Trophoblast cell (in vitro differentiated cells and primary cell): ENCODE results near the gene SOX6.

Experiments used
- DNase-seq, 2 donors: peaks; one replicate each; pipeline ENCODE4 v3.0.0-alpha.2; 2016
- H2AFZ ChIP-seq: 2 replicates; pipeline ENCODE4 v1.6.1; 2013; ENCODE audit warnings: low read length, moderate library complexity, mild to moderate bottlenecking; ENCODE audit not compliant: insufficient read depth, poor library complexity
- H2AK5ac ChIP-seq: 2 replicates; pipeline ENCODE4 v1.6.1; 2013; ENCODE audit warnings: mild to moderate bottlenecking, low read length
- H2BK120ac ChIP-seq: 2 replicates; pipeline ENCODE4 v1.6.1; 2013; ENCODE audit warnings: low read length, mild to moderate bottlenecking, moderate library complexity; ENCODE audit not compliant: insufficient read depth, poor library complexity
- H2BK12ac ChIP-seq: 2 replicates; pipeline ENCODE4 v1.6.1; 2013; ENCODE audit warnings: mild to moderate bottlenecking, low read length, moderate library complexity
- H2BK5ac ChIP-seq: 2 replicates; pipeline ENCODE4 v1.6.1; 2013; ENCODE audit warnings: low read length, low read depth, moderate library complexity, mild to moderate bottlenecking; ENCODE audit not compliant: poor library complexity
- H3K14ac ChIP-seq: 2 replicates; pipeline ENCODE4 v1.6.1; 2013; ENCODE audit warnings: mild to moderate bottlenecking, low read length
- H3K18ac ChIP-seq: 2 replicates; pipeline ENCODE4 v1.6.1; 2013; ENCODE audit warnings: mild to moderate bottlenecking, low read length
- H3K23ac ChIP-seq: 2 replicates; pipeline ENCODE4 v1.6.1; 2013; ENCODE audit warnings: low read length
- H3K27ac ChIP-seq: 2 replicates; pipeline ENCODE4 v1.5.1; 2013; ENCODE audit warnings: low read depth, mild to moderate bottlenecking, inconsistent platforms, low read length, moderate library complexity
- H3K27me3 ChIP-seq: 2 replicates; pipeline ENCODE4 v1.6.1; 2013; ENCODE audit warnings: inconsistent platforms, mild to moderate bottlenecking, low read length, moderate library complexity; ENCODE audit not compliant: insufficient read depth
- H3K36me3 ChIP-seq, 2 experiments: 1 replicate in 1 of 2; 2 replicates in 1 of 2; pipeline ENCODE4 v1.6.1; 2013; ENCODE audit warnings: low read length in 2 of 2, mild to moderate bottlenecking in 2 of 2, moderate library complexity in 1 of 2; ENCODE audit not compliant: insufficient read depth in 2 of 2, control insufficient read depth in 1 of 2
- H3K4ac ChIP-seq: 2 replicates; pipeline ENCODE4 v1.6.1; 2013; ENCODE audit warnings: low read depth, mild to moderate bottlenecking, low read length, moderate library complexity
- H3K4me1 ChIP-seq, 2 experiments: 1 replicate in 1 of 2; 2 replicates in 1 of 2; pipeline ENCODE4 v1.6.1; 2013; ENCODE audit warnings: low read length in 2 of 2, mild to moderate bottlenecking in 2 of 2, moderate library complexity in 1 of 2; ENCODE audit not compliant: insufficient read depth in 2 of 2, control insufficient read depth in 1 of 2
- H3K4me2 ChIP-seq: 2 replicates; pipeline ENCODE4 v1.6.1; 2013; ENCODE audit warnings: inconsistent platforms, mild to moderate bottlenecking, low read length, moderate library complexity
- H3K4me3 ChIP-seq: 2 replicates; pipeline ENCODE4 v1.5.1; 2013; ENCODE audit warnings: mild to moderate bottlenecking, low read depth, low read length, inconsistent platforms
- H3K79me1 ChIP-seq: one replicate; pipeline ENCODE4 v1.6.1; 2013; ENCODE audit warnings: low read length
- H3K79me2 ChIP-seq: 2 replicates; pipeline ENCODE4 v1.6.1; 2013; ENCODE audit warnings: low read length, mild to moderate bottlenecking; ENCODE audit not compliant: control insufficient read depth, insufficient read depth, poor library complexity
- H3K9ac ChIP-seq: 2 replicates; pipeline ENCODE4 v1.6.1; 2013; ENCODE audit warnings: mild to moderate bottlenecking, low read length
- H3K9me3 ChIP-seq: 2 replicates; pipeline ENCODE4 v1.6.1; 2013; ENCODE audit warnings: low read depth, mild to moderate bottlenecking, control low read depth, inconsistent platforms, low read length; ENCODE audit not compliant: insufficient read depth
- H4K12ac ChIP-seq: 2 replicates; pipeline ENCODE4 v1.6.1; 2013; ENCODE audit warnings: low read depth, mild to moderate bottlenecking, low read length, moderate library complexity
- H4K8ac ChIP-seq: 2 replicates; pipeline ENCODE4 v1.6.1; 2013; ENCODE audit warnings: low read depth, mild to moderate bottlenecking, low read length, moderate library complexity
- H4K91ac ChIP-seq: one replicate; pipeline ENCODE4 v1.6.1; 2013; ENCODE audit warnings: low read depth, mild to moderate bottlenecking, low read length, moderate library complexity
- WGBS: extraction: QIAGEN DNeasy Blood & Tissue Kit; methylation state at CpG from one replicate; pipeline ENCODE4 v1.1.7; 2013; ENCODE audit warnings: missing lambda C conversion rate; ENCODE audit not compliant: insufficient read length, insufficient coverage; ENCODE audit errors: extremely low coverage; 5-methylcytosine and 5-hydroxymethylcytosine counted together

The SOX6 gene

GRCh38 chr11:16089481-16089880 lies 266.9 kb downstream of the SOX6 start:
- no peak overlapping the region for H3K4ac ChIP-seq
- no CpG with 5 or more reads among the region's 1 CpG for WGBS
- H4K12ac ChIP-seq = no peak overlapping the region
- H2BK12ac ChIP-seq = no peak overlapping the region
- H3K4me2 ChIP-seq = no peak overlapping the region
- H3K79me1 ChIP-seq = no peaks in the 10 kb centered on the region
- H3K14ac ChIP-seq = no peak overlapping the region
- no peaks in the 10 kb centered on the region for H3K9me3 ChIP-seq
- no peak overlapping the region for H4K91ac ChIP-seq
- no peak overlapping the region for H3K18ac ChIP-seq
- H3K36me3 ChIP-seq = no peaks in the 10 kb centered on the region
- H3K27me3 ChIP-seq = no peaks in the 10 kb centered on the region
- H3K4me3 ChIP-seq = no peak overlapping the region
- no peak overlapping the region for H3K9ac ChIP-seq
- no peaks in the 10 kb centered on the region for H3K4me1 ChIP-seq
- H3K79me2 ChIP-seq = no peaks in the 10 kb centered on the region
- no peak for DNase-seq
- H4K8ac ChIP-seq = no peak overlapping the region
- H3K23ac ChIP-seq = no peak overlapping the region
- no peak overlapping the region for H2AK5ac ChIP-seq
- no peak overlapping the region for H2BK5ac ChIP-seq
- no peak overlapping the region for H2BK120ac ChIP-seq
- no peak overlapping the region for H2AFZ ChIP-seq
- no peak overlapping the region for H3K27ac ChIP-seq

GRCh38 chr11:16088774-16089173 lies 267.6 kb downstream of the SOX6 start:
- no peaks in the 10 kb centered on the region for H3K27me3 ChIP-seq
- no peak overlapping the region for H3K14ac ChIP-seq
- no peak overlapping the region for H2BK120ac ChIP-seq

GRCh38 chr11:16087886-16088285 lies 268.5 kb downstream of the SOX6 start:
- H2BK120ac ChIP-seq = no peak overlapping the region
- DNase-seq = no peak
- no peak overlapping the region for H2AK5ac ChIP-seq
- H3K23ac ChIP-seq = no peak overlapping the region
- H3K4me1 ChIP-seq = no peaks in the 10 kb centered on the region
- no peak overlapping the region for H3K27ac ChIP-seq
- H3K4me2 ChIP-seq = no peak overlapping the region
- H3K36me3 ChIP-seq = no peaks in the 10 kb centered on the region
- no peak overlapping the region for H3K14ac ChIP-seq
- H3K79me1 ChIP-seq = no peaks in the 10 kb centered on the region
- no peak overlapping the region for H4K12ac ChIP-seq
- no peaks in the 10 kb centered on the region for H3K79me2 ChIP-seq
- no peak overlapping the region for H4K91ac ChIP-seq
- no peaks in the 10 kb centered on the region for H3K9me3 ChIP-seq
- H2AFZ ChIP-seq = no peak overlapping the region
- H2BK12ac ChIP-seq = no peak overlapping the region
- no CpG with 5 or more reads among the region's 2 CpGs for WGBS
- no peak overlapping the region for H3K18ac ChIP-seq
- no peaks in the 10 kb centered on the region for H3K27me3 ChIP-seq
- H3K9ac ChIP-seq = no peak overlapping the region
- no peak overlapping the region for H3K4me3 ChIP-seq
- no peak overlapping the region for H3K4ac ChIP-seq
- H4K8ac ChIP-seq = no peak overlapping the region
- no peak overlapping the region for H2BK5ac ChIP-seq

More at GRCh38 chr11:16088774-16089173, 267.6 kb downstream of the SOX6 start:
- no peak overlapping the region for H3K18ac ChIP-seq
- H2AFZ ChIP-seq = no peak overlapping the region
- H3K9ac ChIP-seq = no peak overlapping the region
- H2BK12ac ChIP-seq = no peak overlapping the region
- H4K12ac ChIP-seq = no peak overlapping the region
- no peaks in the 10 kb centered on the region for H3K79me1 ChIP-seq
- no peaks in the 10 kb centered on the region for H3K36me3 ChIP-seq
- H3K4ac ChIP-seq = no peak overlapping the region
- no peaks in the 10 kb centered on the region for H3K4me1 ChIP-seq
- H3K4me2 ChIP-seq = no peak overlapping the region
- no peaks in the 10 kb centered on the region for H3K79me2 ChIP-seq
- H3K27ac ChIP-seq = no peak overlapping the region
- H3K23ac ChIP-seq = no peak overlapping the region
- no peak overlapping the region for H4K91ac ChIP-seq
- no peak for DNase-seq
- no peak overlapping the region for H3K4me3 ChIP-seq
- no peaks in the 10 kb centered on the region for H3K9me3 ChIP-seq
- H4K8ac ChIP-seq = no peak overlapping the region
- no peak overlapping the region for H2AK5ac ChIP-seq
- WGBS = no CpG with 5 or more reads among the region's 1 CpG
- no peak overlapping the region for H2BK5ac ChIP-seq

GRCh38 chr11:16086229-16086819 lies 270.0 kb downstream of the SOX6 start:
- H3K18ac ChIP-seq = no peak overlapping the region
- H4K8ac ChIP-seq = no peak overlapping the region
- DNase-seq = no peak
- no peak overlapping the region for H2BK120ac ChIP-seq
- H3K9me3 ChIP-seq = no peaks in the 10 kb centered on the region
- no peaks in the 10 kb centered on the region for H3K4me1 ChIP-seq
- no peak overlapping the region for H2AK5ac ChIP-seq
- H2AFZ ChIP-seq = no peak overlapping the region
- no peak overlapping the region for H2BK12ac ChIP-seq
- H3K27ac ChIP-seq = no peak overlapping the region
- no peak overlapping the region for H3K23ac ChIP-seq
- H3K4me3 ChIP-seq = no peak overlapping the region
- H4K12ac ChIP-seq = no peak overlapping the region
- no peak overlapping the region for H3K4ac ChIP-seq
- no CpG with 5 or more reads among the region's 7 CpGs for WGBS
- no peaks in the 10 kb centered on the region for H3K27me3 ChIP-seq
- no peak overlapping the region for H3K9ac ChIP-seq
- H3K79me2 ChIP-seq = no peaks in the 10 kb centered on the region
- H3K36me3 ChIP-seq = no peaks in the 10 kb centered on the region
- no peak overlapping the region for H3K14ac ChIP-seq
- no peak overlapping the region for H2BK5ac ChIP-seq
- H3K4me2 ChIP-seq = no peak overlapping the region
- no peaks in the 10 kb centered on the region for H3K79me1 ChIP-seq
- no peak overlapping the region for H4K91ac ChIP-seq
